DMS 273 (cell line): Measurements from ENCODE around the gene PLCL2.
A peak's percentile ranks its signal among the peaks of the same experiment; 100 is the strongest.

Source experiments
- DNase-seq: peaks from one replicate; lab custom pipeline; 2025; ENCODE audit not compliant: unreplicated experiment; lab: John Stamatoyannopoulos, UW

PLCL2 gene

GRCh38 chr3:16884748-16885592 is at the start of gene PLCL2:
PLCL2 (plus strand) TSS chr3:16884955; CDS start chr3:16885040, 85 bp downstream.
- peak; percentile 69 for DNase-seq

GRCh38 chr3:16836505-16837237 is 48.1 kb upstream of the PLCL2 start:
- no peak for DNase-seq

- peak; percentile 27 for DNase-seq
Measured at GRCh38 chr3:16837602-16838001, 47.2 kb upstream of the PLCL2 start.

GRCh38 chr3:16838561-16838960 is 46.2 kb upstream of the PLCL2 start:
- peak; percentile 59 for DNase-seq

GRCh38 chr3:16839271-16840100 is 45.3 kb upstream of the PLCL2 start:
- peak; percentile 77 for DNase-seq

- DNase-seq: no peak
Measured at GRCh38 chr3:16840101-16840424, 44.7 kb upstream of the PLCL2 start.

GRCh38 chr3:16841041-16841753 is 43.6 kb upstream of the PLCL2 start:
- no peak for DNase-seq

- peak; percentile 85 for DNase-seq
Measured at GRCh38 chr3:16841904-16842271, 42.9 kb upstream of the PLCL2 start.

GRCh38 chr3:16842272-16843270 is 42.2 kb upstream of the PLCL2 start:
- DNase-seq: peak; percentile 87

- no peak for DNase-seq
Measured at GRCh38 chr3:16844222-16844621, 40.5 kb upstream of the PLCL2 start.

GRCh38 chr3:16844791-16845190 is 40.0 kb upstream of the PLCL2 start:
- no peak for DNase-seq

- DNase-seq: no peak
Measured at GRCh38 chr3:16846373-16847080, 38.2 kb upstream of the PLCL2 start.

- no peak for DNase-seq
Measured at GRCh38 chr3:16848007-16848406, 36.7 kb upstream of the PLCL2 start.

GRCh38 chr3:16849229-16849628 is 35.5 kb upstream of the PLCL2 start:
- DNase-seq: peak; percentile 81

GRCh38 chr3:16849795-16850194 is 35.0 kb upstream of the PLCL2 start:
- peak; percentile 16 for DNase-seq

GRCh38 chr3:16855497-16855896 is 29.3 kb upstream of the PLCL2 start:
- DNase-seq: no peak

- DNase-seq: no peak
Measured at GRCh38 chr3:16860234-16860633, 24.5 kb upstream of the PLCL2 start.

GRCh38 chr3:16861432-16861831 is 23.3 kb upstream of the PLCL2 start:
- no peak for DNase-seq
